Upper lobe of right lung (tissue), 1 donor: Measurements from ENCODE around the gene MPP4. TPM values are rescaled to one million over a fixed set of nuclear protein-coding genes. Genes with fewer than 3 reads are reported as not detected.

ENCODE experiments used
- ATAC-seq: fragments of 200-7000 bp; cut with Tn5 transposase; one replicate; pipeline ENCODE4 v1.9.1; 2020; ENCODE audit warnings: mild to moderate bottlenecking, moderate library complexity
- DNase-seq: peaks from one replicate; pipeline ENCODE4 v3.0.0-alpha.2; 2020
- H3K27ac ChIP-seq: fragments of 200-600 bp; one replicate; pipeline ENCODE4 v1.8.0; 2022
- H3K27me3 ChIP-seq: fragments of 200-600 bp; one replicate; pipeline ENCODE4 v1.8.0; 2022; ENCODE audit warnings: mild to moderate bottlenecking
- H3K36me3 ChIP-seq: fragments of 200-600 bp; one replicate; pipeline ENCODE4 v1.8.0; 2022
- H3K4me1 ChIP-seq: fragments of 200-600 bp; one replicate; pipeline ENCODE4 v1.8.0; 2022
- H3K4me3 ChIP-seq: fragments of 200-600 bp; one replicate; pipeline ENCODE4 v1.8.0; 2022; ENCODE audit warnings: mild to moderate bottlenecking
- H3K9me3 ChIP-seq: fragments of 200-600 bp; one replicate; pipeline ENCODE4 v1.8.0; 2022
- intact Hi-C: fragments of 100-400 bp; cut with DNase I; formaldehyde crosslinking; loops from one replicate; pipeline ENCODE4 v1.11.0; 2022
- long read RNA-seq: library from polyadenylated mRNA; unstranded; transcript quantifications from one replicate; pipeline ENCODE4 v2.0.0, GENCODE V29; 2021
- total RNA-seq: library from RNA; stranded (reverse); fragmentation: NEBNext Ultra II Directional; extraction: Animal tissue kit (Norgen Biotek cat#: 25700); gene quantifications from one replicate; pipeline ENCODE4 v1.2.1, GENCODE V29; 2021
- TF ChIP-seq, protein P1 (sequence below): fragments of 200-600 bp; IDR thresholded peaks from one replicate; pipeline ENCODE4 v1.8.0; 2022; ENCODE audit warnings: antibody characterized with exemption
- donor health status: DM: no; HTN: yes; CAD: no; lungs with severe emphysema.

The MPP4 gene
- 0.17 TPM for total RNA-seq
- long read RNA-seq, result 0 reads

DNA sequence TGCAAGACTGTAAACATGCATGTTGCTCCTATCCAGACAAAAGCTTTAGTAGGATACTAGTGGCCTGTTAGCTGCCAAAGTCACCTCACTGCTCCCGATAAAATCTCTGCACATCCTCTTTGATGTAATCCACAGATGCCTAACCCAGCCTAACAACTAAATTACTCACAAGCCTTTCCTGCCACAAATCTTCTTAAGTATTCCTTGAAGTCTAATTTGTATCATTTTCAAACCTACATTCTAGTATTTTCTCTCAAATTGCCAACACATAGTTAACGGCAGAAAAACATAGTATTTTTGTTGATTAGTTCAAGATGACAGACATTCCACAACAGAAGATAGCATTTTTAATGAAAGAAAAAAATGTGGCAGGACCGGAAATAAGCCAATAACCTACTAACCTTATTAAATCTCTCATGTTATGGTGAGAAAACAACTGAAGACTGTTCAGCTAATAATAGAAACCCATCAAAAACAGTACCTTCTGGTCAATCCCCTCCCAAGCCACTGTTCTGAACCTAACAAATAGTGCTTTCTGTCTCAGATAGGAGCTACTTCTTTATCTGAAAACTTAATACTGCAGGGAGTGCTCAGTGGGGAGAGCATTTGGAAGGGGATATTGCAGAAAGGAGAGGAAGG, at the start of gene MPP4:
Gene MPP4 (minus strand): TSS at position 57 of the 639 bp plus-strand sequence. CDS start 4,690 bp downstream, outside the sequence.
- ATAC-seq (no peak), DNase-seq (no peak)
- Histone ChIP-seq H3K27ac (no peak within 1 kb of the TSS), H3K4me1 (no peaks in the 10 kb centered on the region), H3K9me3 (no peaks in the 10 kb centered on the region), H3K36me3 (peaks cover 37% of the 10 kb centered on the region), H3K27me3 (no peaks in the 10 kb centered on the region), H3K4me3 (no peak within 1 kb of the TSS)
- intact Hi-C loops, result no loop called here
- TF ChIP-seq, protein P1, sequence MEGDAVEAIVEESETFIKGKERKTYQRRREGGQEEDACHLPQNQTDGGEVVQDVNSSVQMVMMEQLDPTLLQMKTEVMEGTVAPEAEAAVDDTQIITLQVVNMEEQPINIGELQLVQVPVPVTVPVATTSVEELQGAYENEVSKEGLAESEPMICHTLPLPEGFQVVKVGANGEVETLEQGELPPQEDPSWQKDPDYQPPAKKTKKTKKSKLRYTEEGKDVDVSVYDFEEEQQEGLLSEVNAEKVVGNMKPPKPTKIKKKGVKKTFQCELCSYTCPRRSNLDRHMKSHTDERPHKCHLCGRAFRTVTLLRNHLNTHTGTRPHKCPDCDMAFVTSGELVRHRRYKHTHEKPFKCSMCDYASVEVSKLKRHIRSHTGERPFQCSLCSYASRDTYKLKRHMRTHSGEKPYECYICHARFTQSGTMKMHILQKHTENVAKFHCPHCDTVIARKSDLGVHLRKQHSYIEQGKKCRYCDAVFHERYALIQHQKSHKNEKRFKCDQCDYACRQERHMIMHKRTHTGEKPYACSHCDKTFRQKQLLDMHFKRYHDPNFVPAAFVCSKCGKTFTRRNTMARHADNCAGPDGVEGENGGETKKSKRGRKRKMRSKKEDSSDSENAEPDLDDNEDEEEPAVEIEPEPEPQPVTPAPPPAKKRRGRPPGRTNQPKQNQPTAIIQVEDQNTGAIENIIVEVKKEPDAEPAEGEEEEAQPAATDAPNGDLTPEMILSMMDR, result no peak

DNA sequence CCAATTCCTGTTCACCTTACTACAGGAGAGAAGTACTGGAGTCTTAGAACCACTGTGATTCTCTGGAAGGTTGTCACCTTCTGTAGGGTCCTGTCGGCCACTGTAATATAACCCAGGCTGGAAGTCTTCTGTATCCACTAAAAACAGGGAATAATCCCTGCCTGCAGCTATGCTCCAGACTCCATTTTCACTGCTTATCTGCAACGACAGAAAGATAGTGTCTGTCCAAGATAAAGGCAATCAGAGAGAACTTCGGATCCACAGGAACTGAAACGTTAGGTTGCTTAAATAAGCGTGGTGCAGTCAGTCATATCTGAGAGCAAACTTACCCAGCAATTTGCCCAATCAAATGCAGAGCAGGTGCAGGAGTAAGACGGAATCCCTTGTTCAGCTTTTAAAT, 48.1 kb upstream of the MPP4 start:
- H3K27me3 ChIP-seq, result no peaks in the 10 kb centered on the region
- H3K4me1 ChIP-seq, result no peaks in the 10 kb centered on the region
- peaks cover 70% of the 10 kb centered on the region for H3K36me3 ChIP-seq
- intact Hi-C loops, result no loop called here
- H3K27ac ChIP-seq, result no peak overlapping the region
- DNase-seq (no peak), ATAC-seq (no peak)
- TF ChIP-seq, protein P1, result no peak
- H3K9me3 ChIP-seq, result no peaks in the 10 kb centered on the region
- H3K4me3 ChIP-seq, result no peak overlapping the region

- DNase-seq (no peak), ATAC-seq (no peak)
- TF ChIP-seq, protein P1, result no peak
- intact Hi-C loops, result no loop called here
- Histone ChIP-seq H3K4me1 (no peaks in the 10 kb centered on the region), H3K9me3 (peaks cover 12% of the 10 kb centered on the region), H3K36me3 (peaks cover 71% of the 10 kb centered on the region), H3K27me3 (no peaks in the 10 kb centered on the region), H3K27ac (no peak overlapping the region), H3K4me3 (no peak overlapping the region)
Observed at GRCh38 chr2:201735486-201735885, 37.0 kb upstream of the MPP4 start.

DNA sequence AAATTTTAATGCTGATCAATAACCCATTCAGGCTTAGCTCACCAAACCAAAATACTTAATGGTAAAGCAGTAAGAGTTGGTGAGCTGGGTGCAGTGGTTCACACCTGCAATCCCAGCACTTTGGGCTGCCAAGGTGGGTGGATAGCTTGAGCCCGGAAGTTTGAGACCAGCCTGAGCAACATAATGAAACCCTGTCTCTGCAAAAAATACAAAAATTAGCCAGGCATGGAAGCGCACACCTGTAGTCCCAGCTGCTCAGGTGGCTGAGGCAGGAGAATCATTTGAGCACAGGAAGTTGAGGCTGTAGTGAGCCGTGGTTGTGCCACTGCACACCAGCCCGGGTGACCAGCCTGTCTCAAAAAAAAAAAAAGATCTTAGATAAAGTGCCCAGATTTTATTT, 35.7 kb upstream of the MPP4 start:
- Histone ChIP-seq H3K36me3 (peaks cover 69% of the 10 kb centered on the region), H3K4me1 (no peaks in the 10 kb centered on the region), H3K27me3 (no peaks in the 10 kb centered on the region), H3K27ac (no peak overlapping the region), H3K4me3 (no peak overlapping the region), H3K9me3 (peaks cover 12% of the 10 kb centered on the region)
- intact Hi-C loops, result no loop called here
- DNase-seq (no peak), ATAC-seq (no peak)
- TF ChIP-seq, protein P1, result no peak

GRCh38 chr2:201733544-201733943, 35.1 kb upstream of the MPP4 start:
- Histone ChIP-seq H3K4me1 (no peaks in the 10 kb centered on the region), H3K36me3 (peaks cover 74% of the 10 kb centered on the region), H3K9me3 (peaks cover 12% of the 10 kb centered on the region), H3K4me3 (no peak overlapping the region), H3K27me3 (no peaks in the 10 kb centered on the region), H3K27ac (no peak overlapping the region)
- ATAC-seq (no peak), DNase-seq (no peak)
- intact Hi-C loops, result no loop called here
- TF ChIP-seq, protein P1, result no peak
